Measurements from ENCODE around the gene CNTROB.
A peak's percentile ranks its signal among the peaks of the same experiment; 100 is the strongest.

Gene CNTROB

GRCh38 chr17:7988750-7989178 is 56.8 kb downstream of the CNTROB start:
- Histone ChIP-seq H3K4me1 (ENCODE audit: insufficient read depth, low read length) (no peaks in the 10 kb centered on the region), H3K9me3 (ENCODE audit: low read length) (no peaks in the 10 kb centered on the region), H2AFZ (ENCODE audit: low read depth, low read length) (peak overlapping the region; percentile 31), H3K36me3 (ENCODE audit: insufficient read depth, low read length) (no peaks in the 10 kb centered on the region), H3K4me3 (ENCODE audit: low read length) (no peak overlapping the region), H3K27me3 (ENCODE audit: insufficient read depth, low read length) (peaks cover 3% of the 10 kb centered on the region)

- H3K4me1 ChIP-seq (ENCODE audit: insufficient read depth, low read length), result no peaks in the 10 kb centered on the region
- no peaks in the 10 kb centered on the region for H3K9me3 ChIP-seq (ENCODE audit: low read length)
- H3K4me3 ChIP-seq (ENCODE audit: low read length), result peak overlapping the region; percentile 31
- peak overlapping the region; percentile 71 for H2AFZ ChIP-seq (ENCODE audit: low read depth, low read length)
- peaks cover 6% of the 10 kb centered on the region for H3K27me3 ChIP-seq (ENCODE audit: insufficient read depth, low read length)
- no peaks in the 10 kb centered on the region for H3K36me3 ChIP-seq (ENCODE audit: insufficient read depth, low read length)
Observed at GRCh38 chr17:7989781-7990655, 58.0 kb downstream of the CNTROB start.

GRCh38 chr17:7992516-7992915 is 60.5 kb downstream of the CNTROB start:
- Histone ChIP-seq H3K9me3 (ENCODE audit: low read length) (no peaks in the 10 kb centered on the region), H2AFZ (ENCODE audit: low read depth, low read length) (no peak overlapping the region), H3K27me3 (ENCODE audit: insufficient read depth, low read length) (peaks cover 10% of the 10 kb centered on the region), H3K36me3 (ENCODE audit: insufficient read depth, low read length) (no peaks in the 10 kb centered on the region), H3K4me1 (ENCODE audit: insufficient read depth, low read length) (no peaks in the 10 kb centered on the region), H3K4me3 (ENCODE audit: low read length) (no peak overlapping the region)

GRCh38 chr17:7992924-7993323 is 60.9 kb downstream of the CNTROB start:
- no peaks in the 10 kb centered on the region for H3K36me3 ChIP-seq (ENCODE audit: insufficient read depth, low read length)
- H2AFZ ChIP-seq (ENCODE audit: low read depth, low read length), result no peak overlapping the region
- H3K9me3 ChIP-seq (ENCODE audit: low read length), result no peaks in the 10 kb centered on the region
- H3K27me3 ChIP-seq (ENCODE audit: insufficient read depth, low read length), result peaks cover 10% of the 10 kb centered on the region
- no peak overlapping the region for H3K4me3 ChIP-seq (ENCODE audit: low read length)
- H3K4me1 ChIP-seq (ENCODE audit: insufficient read depth, low read length), result no peaks in the 10 kb centered on the region

GRCh38 chr17:7993972-7994589 is 62.1 kb downstream of the CNTROB start:
- H3K4me3 ChIP-seq (ENCODE audit: low read length), result no peak overlapping the region
- H3K36me3 ChIP-seq (ENCODE audit: insufficient read depth, low read length), result no peaks in the 10 kb centered on the region
- no peaks in the 10 kb centered on the region for H3K4me1 ChIP-seq (ENCODE audit: insufficient read depth, low read length)
- no peaks in the 10 kb centered on the region for H3K9me3 ChIP-seq (ENCODE audit: low read length)
- no peak overlapping the region for H2AFZ ChIP-seq (ENCODE audit: low read depth, low read length)
- peaks cover 10% of the 10 kb centered on the region for H3K27me3 ChIP-seq (ENCODE audit: insufficient read depth, low read length)

- Histone ChIP-seq H3K9me3 (ENCODE audit: low read length) (no peaks in the 10 kb centered on the region), H3K4me1 (ENCODE audit: insufficient read depth, low read length) (no peaks in the 10 kb centered on the region), H3K36me3 (ENCODE audit: insufficient read depth, low read length) (no peaks in the 10 kb centered on the region), H2AFZ (ENCODE audit: low read depth, low read length) (no peak overlapping the region), H3K27me3 (ENCODE audit: insufficient read depth, low read length) (peaks cover 15% of the 10 kb centered on the region), H3K4me3 (ENCODE audit: low read length) (no peak overlapping the region)
Observed at GRCh38 chr17:7995724-7996123, 63.7 kb downstream of the CNTROB start.

- Histone ChIP-seq H2AFZ (ENCODE audit: low read depth, low read length) (no peak overlapping the region), H3K27me3 (ENCODE audit: insufficient read depth, low read length) (peaks cover 26% of the 10 kb centered on the region), H3K9me3 (ENCODE audit: low read length) (peaks cover 3% of the 10 kb centered on the region), H3K36me3 (ENCODE audit: insufficient read depth, low read length) (no peaks in the 10 kb centered on the region), H3K4me3 (ENCODE audit: low read length) (no peak overlapping the region), H3K4me1 (ENCODE audit: insufficient read depth, low read length) (no peaks in the 10 kb centered on the region)
Observed at GRCh38 chr17:7997186-7997585, 65.2 kb downstream of the CNTROB start.
